ENCODE measurements around the gene CYSLTR1.

DNA sequence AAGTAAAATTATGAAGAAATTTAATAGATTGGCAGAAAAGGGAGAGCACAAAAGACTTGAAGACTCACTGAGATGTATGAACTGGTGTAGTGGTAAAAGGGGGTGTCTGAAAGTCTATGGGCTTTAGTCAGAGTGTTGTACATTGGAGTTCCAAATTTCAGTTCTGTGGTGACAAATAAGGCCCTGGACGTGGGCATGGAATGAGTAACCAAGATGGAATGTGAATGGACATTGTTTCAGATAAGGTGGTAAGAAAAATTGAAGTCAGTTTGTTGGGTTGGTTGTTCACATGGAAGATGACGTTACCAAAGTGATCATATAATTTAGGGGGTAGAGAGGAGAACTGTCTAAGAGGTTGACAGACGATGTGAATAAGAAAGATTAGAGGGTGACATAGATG lies 13.9 kb downstream of the CYSLTR1 start:
- TF ChIP-seq, protein P1, sequence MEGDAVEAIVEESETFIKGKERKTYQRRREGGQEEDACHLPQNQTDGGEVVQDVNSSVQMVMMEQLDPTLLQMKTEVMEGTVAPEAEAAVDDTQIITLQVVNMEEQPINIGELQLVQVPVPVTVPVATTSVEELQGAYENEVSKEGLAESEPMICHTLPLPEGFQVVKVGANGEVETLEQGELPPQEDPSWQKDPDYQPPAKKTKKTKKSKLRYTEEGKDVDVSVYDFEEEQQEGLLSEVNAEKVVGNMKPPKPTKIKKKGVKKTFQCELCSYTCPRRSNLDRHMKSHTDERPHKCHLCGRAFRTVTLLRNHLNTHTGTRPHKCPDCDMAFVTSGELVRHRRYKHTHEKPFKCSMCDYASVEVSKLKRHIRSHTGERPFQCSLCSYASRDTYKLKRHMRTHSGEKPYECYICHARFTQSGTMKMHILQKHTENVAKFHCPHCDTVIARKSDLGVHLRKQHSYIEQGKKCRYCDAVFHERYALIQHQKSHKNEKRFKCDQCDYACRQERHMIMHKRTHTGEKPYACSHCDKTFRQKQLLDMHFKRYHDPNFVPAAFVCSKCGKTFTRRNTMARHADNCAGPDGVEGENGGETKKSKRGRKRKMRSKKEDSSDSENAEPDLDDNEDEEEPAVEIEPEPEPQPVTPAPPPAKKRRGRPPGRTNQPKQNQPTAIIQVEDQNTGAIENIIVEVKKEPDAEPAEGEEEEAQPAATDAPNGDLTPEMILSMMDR (conservative IDR thresholded peaks at IDR 0.05; ENCODE audit: low read length): no peak
- no peak for TF ChIP-seq EZH2phosphoT487 (IDR thresholded peaks at IDR 0.05; ENCODE audit: borderline replicate concordance)
